Gastroesophageal sphincter (tissue), 4 donors: Measurements from ENCODE around the gene RNF25. TPM values are rescaled to one million over a fixed set of nuclear protein-coding genes. Genes with fewer than 3 reads are reported as not detected.

Experiments
- ATAC-seq: fragments of 150-250 bp; one replicate; pipeline ENCODE4 v1.9.1; 2016; ENCODE audit warnings: mild to moderate bottlenecking, moderate library complexity
- H3K27ac ChIP-seq, 4 donors: fragments of 200-600 bp; sonication (generic) in 3 of 4; 1 replicate in 3 of 4; 2 replicates in 1 of 4; pipeline ENCODE4 v1.5.1; 2016 to 2019
- H3K27me3 ChIP-seq: fragments of 200-600 bp; sonication (generic); one replicate; pipeline ENCODE4 v1.5.1; 2019
- H3K36me3 ChIP-seq, 2 donors: fragments of 200-600 bp; sonication (generic); one replicate each; pipeline ENCODE4 v1.5.1; 2019; ENCODE audit warnings: control low read depth in 1 of 2
- H3K4me1 ChIP-seq, 3 donors: fragments of 200-600 bp; sonication (generic); 1 replicate in 2 of 3; 2 replicates in 1 of 3; pipeline ENCODE4 v1.5.1; 2016 to 2019; ENCODE audit warnings: control low read depth in 2 of 3
- H3K4me3 ChIP-seq, 2 donors: fragments of 200-600 bp; sonication (generic); one replicate each; pipeline ENCODE4 v1.5.1; 2019; ENCODE audit warnings: mild to moderate bottlenecking in 1 of 2, moderate library complexity in 1 of 2
- H3K9me3 ChIP-seq, 3 donors: fragments of 200-600 bp; sonication (generic); one replicate each; pipeline ENCODE4 v1.5.1; 2017 to 2019; ENCODE audit warnings: control low read depth in 2 of 3
- EP300 ChIP-seq: sonication (generic); formaldehyde crosslinking; IDR thresholded peaks from one replicate; pipeline ENCODE4 v1.6.1; 2017; ENCODE audit warnings: antibody characterized with exemption, mild to moderate bottlenecking
- POLR2A ChIP-seq, 2 donors: fragments of 450-650 bp; IDR thresholded peaks; one replicate each; pipeline ENCODE4 v1.6.1; 2017; ENCODE audit warnings: antibody characterized with exemption in 2 of 2, mild to moderate bottlenecking in 2 of 2, moderate library complexity in 1 of 2
- POLR2AphosphoS5 ChIP-seq: sonication (generic); formaldehyde crosslinking; IDR thresholded peaks from one replicate; pipeline ENCODE4 v1.6.1; 2017; ENCODE audit warnings: antibody characterized with exemption
- WGBS, 2 donors: methylation state at CpG; one replicate each; pipeline ENCODE4 v1.1.5; 2018; ENCODE audit warnings: low coverage in 1 of 2; 5-methylcytosine and 5-hydroxymethylcytosine counted together
- total RNA-seq, 4 donors: library from RNA; depleted of rRNA; stranded (reverse); fragments of >200 nt; gene quantifications; one replicate each; pipeline ENCODE4 v1.1.0, GENCODE V29; 2016
- TF ChIP-seq, protein P1 (sequence below), 4 experiments: fragments of 200-600 bp in 2 of 4; fragments of 450-650 bp in 2 of 4; sonication (generic) in 1 of 4; IDR thresholded peaks; one replicate each; pipeline ENCODE4 v1.5.1; 2017 to 2019; ENCODE audit warnings: antibody characterized with exemption in 4 of 4, mild to moderate bottlenecking in 2 of 4, moderate library complexity in 2 of 4

Gene RNF25
- total RNA-seq, 4 donors from 2014 or later: 16.3 to 24.6 (median 17.7) TPM

DNA sequence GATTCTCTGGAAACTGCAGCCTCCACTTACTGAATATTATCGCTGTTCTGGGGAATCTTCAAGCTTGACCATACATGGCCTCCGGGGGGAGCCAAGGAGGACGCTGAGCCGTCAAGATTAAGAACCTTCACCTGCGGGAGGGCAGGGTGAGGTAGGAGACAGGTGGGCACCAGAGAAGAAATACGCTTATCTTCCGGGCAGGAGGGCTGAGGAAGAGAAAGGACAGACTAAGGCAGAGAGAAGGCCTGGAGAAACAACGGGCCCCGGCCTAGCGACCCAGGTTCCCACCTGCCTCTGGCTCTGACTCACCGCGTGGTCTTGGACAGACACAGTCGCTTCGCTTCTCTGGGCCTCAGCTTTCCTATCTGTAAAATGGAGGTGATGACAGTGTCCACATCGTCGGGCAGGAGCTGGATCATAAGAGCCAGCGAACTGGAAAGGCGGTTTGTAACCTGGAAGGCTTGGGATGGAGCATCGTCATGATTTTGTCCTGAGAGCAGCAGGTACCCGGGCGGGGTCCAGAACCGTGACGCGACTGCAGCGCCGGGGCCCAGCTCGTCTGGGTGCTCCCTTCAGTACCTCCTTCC lies 13.0 kb downstream of the RNF25 start:
- Histone ChIP-seq H3K36me3 (peaks cover 0 to 71% of the 10 kb centered on the region in 2 donors), H3K27ac (peak overlapping the region; percentile 14 to 88 (median 82)), H3K27me3 (no peaks in the 10 kb centered on the region), H3K4me1 (peaks cover 0 to 35% (median 15%) of the 10 kb centered on the region in 3 donors), H3K4me3 (peak overlapping the region; percentile 69 to 92), H3K9me3 (no peaks in the 10 kb centered on the region)
- no peak for ATAC-seq
- WGBS, 2 donors: 2 to 5% methylated on average over 11 to 17 of the region's 27 CpGs
- no peak for TF ChIP-seq POLR2A (IDR thresholded peaks at IDR 0.05)
- no peak for TF ChIP-seq POLR2AphosphoS5
- TF ChIP-seq, protein P1, sequence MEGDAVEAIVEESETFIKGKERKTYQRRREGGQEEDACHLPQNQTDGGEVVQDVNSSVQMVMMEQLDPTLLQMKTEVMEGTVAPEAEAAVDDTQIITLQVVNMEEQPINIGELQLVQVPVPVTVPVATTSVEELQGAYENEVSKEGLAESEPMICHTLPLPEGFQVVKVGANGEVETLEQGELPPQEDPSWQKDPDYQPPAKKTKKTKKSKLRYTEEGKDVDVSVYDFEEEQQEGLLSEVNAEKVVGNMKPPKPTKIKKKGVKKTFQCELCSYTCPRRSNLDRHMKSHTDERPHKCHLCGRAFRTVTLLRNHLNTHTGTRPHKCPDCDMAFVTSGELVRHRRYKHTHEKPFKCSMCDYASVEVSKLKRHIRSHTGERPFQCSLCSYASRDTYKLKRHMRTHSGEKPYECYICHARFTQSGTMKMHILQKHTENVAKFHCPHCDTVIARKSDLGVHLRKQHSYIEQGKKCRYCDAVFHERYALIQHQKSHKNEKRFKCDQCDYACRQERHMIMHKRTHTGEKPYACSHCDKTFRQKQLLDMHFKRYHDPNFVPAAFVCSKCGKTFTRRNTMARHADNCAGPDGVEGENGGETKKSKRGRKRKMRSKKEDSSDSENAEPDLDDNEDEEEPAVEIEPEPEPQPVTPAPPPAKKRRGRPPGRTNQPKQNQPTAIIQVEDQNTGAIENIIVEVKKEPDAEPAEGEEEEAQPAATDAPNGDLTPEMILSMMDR (IDR thresholded peaks at IDR 0.05): no peak
- TF ChIP-seq EP300: no peak

DNA sequence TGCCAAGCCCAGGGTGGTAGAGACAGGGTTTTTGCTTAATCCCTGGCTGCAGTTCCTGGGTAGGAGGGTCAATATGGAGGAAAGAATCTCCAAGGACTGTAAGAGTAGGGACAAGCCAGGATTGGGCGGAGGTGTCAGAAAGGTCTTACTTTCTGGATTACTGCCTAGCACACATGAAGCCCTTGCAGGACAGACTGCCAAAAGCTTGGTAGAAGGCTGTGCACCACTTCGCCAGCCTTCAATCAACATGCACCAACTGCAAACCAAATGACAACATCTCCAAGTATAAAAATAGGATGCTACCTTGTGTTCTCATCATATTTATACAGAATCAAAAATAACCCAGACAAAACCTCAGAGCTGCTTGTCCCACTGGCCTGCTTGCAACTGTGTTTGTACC lies 16.1 kb downstream of the RNF25 start:
- Histone ChIP-seq H3K36me3 (peaks cover 0 to 76% of the 10 kb centered on the region in 2 donors), H3K27me3 (no peaks in the 10 kb centered on the region), H3K4me1 (peaks cover 0 to 33% (median 15%) of the 10 kb centered on the region in 3 donors), H3K27ac (no peak overlapping the region), H3K4me3 (no peak overlapping the region), H3K9me3 (no peaks in the 10 kb centered on the region)
- no peak for TF ChIP-seq POLR2A (IDR thresholded peaks at IDR 0.05)
- TF ChIP-seq, protein P1 (IDR thresholded peaks at IDR 0.05): no peak
- no peak for TF ChIP-seq EP300
- TF ChIP-seq POLR2AphosphoS5: no peak
- ATAC-seq: no peak
- WGBS, 2 donors: 80 to 90% methylated on average over 2 of the region's 2 CpGs

DNA sequence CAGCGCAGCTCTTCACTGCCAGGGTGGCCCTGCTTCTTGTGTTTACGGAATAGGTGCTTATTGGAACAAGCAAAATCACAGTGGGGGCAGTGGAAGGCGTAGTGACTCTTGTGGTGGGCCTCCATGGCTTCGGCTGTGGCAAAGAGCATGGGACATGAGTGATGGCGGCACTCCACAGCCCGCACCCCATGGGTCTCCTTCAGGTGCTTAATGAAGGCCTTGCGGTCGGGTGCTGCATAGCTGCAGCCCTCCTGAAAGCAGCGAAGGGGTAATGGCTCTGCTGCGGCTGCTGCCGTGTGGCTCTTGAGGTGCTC lies 23.1 kb downstream of the RNF25 start:
- no peak overlapping the region for H3K4me3 ChIP-seq
- WGBS, 2 donors: 85 to 100% methylated on average over 1 to 3 of the region's 11 CpGs
- no peak for TF ChIP-seq EP300
- no peak for TF ChIP-seq POLR2AphosphoS5
- TF ChIP-seq, protein P1 (IDR thresholded peaks at IDR 0.05): peak in 1 of 4 experiments; percentile 1
- peaks cover 0 to 4% (median 0%) of the 10 kb centered on the region in 3 donors for H3K4me1 ChIP-seq
- peaks cover 0 to 100% of the 10 kb centered on the region in 2 donors for H3K36me3 ChIP-seq
- H3K27ac ChIP-seq: no peak overlapping the region
- H3K27me3 ChIP-seq: no peaks in the 10 kb centered on the region
- H3K9me3 ChIP-seq: no peaks in the 10 kb centered on the region
- ATAC-seq: no peak

DNA sequence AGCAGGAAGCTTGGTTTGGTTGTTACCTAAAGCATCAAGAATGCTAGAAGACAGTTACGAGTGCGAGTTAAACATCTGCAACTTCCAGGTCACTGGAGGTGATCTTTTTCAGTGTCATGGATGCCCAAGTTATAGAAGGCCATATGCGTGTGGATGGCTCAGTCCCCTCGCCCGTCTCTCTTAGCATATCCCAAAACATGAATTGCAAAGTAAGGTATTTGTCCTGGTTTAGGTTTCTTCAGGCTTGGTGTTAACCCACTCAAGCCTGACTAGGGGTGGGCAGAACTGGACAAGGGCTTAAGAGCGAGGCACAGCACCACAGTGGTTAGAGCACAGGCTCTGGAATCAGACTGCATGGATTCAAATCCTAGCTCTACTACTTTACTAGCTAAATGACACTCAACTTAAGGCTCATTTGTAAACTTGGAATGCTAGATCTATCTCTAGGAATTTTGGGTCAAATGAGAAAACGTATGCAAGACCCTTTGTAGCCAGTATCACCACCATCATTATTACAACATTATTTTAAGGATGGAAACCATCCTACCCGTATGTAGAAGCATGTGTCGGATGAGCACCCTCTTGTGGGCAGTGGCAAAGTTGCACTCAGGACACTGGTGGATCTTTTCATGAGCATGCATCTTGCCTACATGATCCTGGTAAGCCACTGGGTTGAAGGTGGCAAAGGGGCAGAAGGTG lies 23.6 kb downstream of the RNF25 start:
- peak; percentile 55 for ATAC-seq
- Histone ChIP-seq H3K4me3 (no peak overlapping the region), H3K27ac (peak overlapping the region in 1 of 4 donors; percentile 12), H3K36me3 (peaks cover 0 to 100% of the 10 kb centered on the region in 2 donors), H3K4me1 (peaks cover 0 to 4% (median 0%) of the 10 kb centered on the region in 3 donors), H3K27me3 (no peaks in the 10 kb centered on the region), H3K9me3 (no peaks in the 10 kb centered on the region)
- TF ChIP-seq, protein P1 (IDR thresholded peaks at IDR 0.05): peak in 3 of 4 experiments; percentile 75 to 83 (median 80)
- TF ChIP-seq EP300: no peak
- 57% methylated on average over 8 to 9 of the region's 9 CpGs for WGBS, 2 donors

DNA sequence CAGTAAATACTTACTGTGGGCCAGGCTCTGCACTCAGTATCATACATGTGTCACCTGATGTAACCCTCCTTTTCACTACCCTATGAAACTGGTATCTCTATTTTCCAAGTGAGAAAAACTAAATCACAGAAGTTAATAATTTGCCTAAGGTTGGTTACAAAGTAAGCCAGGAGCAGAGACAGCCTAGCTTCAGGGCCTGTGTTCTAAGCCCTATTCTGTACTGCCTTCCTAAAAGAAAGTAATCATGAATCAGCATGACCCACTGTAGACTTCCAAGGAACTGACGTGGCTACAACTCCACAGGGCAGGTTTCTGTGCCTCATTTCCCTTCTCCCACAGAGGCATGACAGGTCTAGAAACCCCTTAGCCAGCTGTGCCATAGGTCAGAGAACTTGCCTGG lies 26.7 kb downstream of the RNF25 start:
- H3K4me1 ChIP-seq: peaks cover 0 to 4% (median 0%) of the 10 kb centered on the region in 3 donors
- H3K9me3 ChIP-seq: no peaks in the 10 kb centered on the region
- TF ChIP-seq EP300 (no peak), POLR2A (IDR thresholded peaks at IDR 0.05) (no peak), POLR2AphosphoS5 (no peak)
- TF ChIP-seq, protein P1 (IDR thresholded peaks at IDR 0.05): no peak
- no peak for ATAC-seq
- no peak overlapping the region for H3K4me3 ChIP-seq
- peaks cover 0 to 100% of the 10 kb centered on the region in 2 donors for H3K36me3 ChIP-seq
- WGBS, 2 donors: no CpG with 5 or more reads among the region's 1 CpG
- no peaks in the 10 kb centered on the region for H3K27me3 ChIP-seq
- H3K27ac ChIP-seq: no peak overlapping the region
